Mononuclear cell (primary cell): ENCODE results near the gene HIVEP3. TPM values are rescaled to one million over a fixed set of nuclear protein-coding genes. Genes with fewer than 3 reads are reported as not detected.

Experiments
- H3K27me3 ChIP-seq: 2 replicates; pipeline ENCODE4 v1.6.0; 2011; ENCODE audit warnings: low read length, control low read depth; ENCODE audit not compliant: insufficient read depth
- H3K4me1 ChIP-seq: 2 replicates; pipeline ENCODE4 v1.5.1; 2011; ENCODE audit warnings: mild to moderate bottlenecking, low read length, control low read depth; ENCODE audit not compliant: insufficient read depth
- H3K4me3 ChIP-seq: 2 replicates; pipeline ENCODE4 v1.5.1; 2011; ENCODE audit warnings: mild to moderate bottlenecking, low read length, moderate library complexity
- H3K9me3 ChIP-seq: 2 replicates; pipeline ENCODE4 v1.5.1; 2011; ENCODE audit warnings: low read depth, mild to moderate bottlenecking, control low read depth, low read length
- total RNA-seq: library from RNA; depleted of rRNA; stranded (reverse); fragments of >200 nt; gene quantifications from one replicate; pipeline ENCODE4 v1.2.3, GENCODE V29; 2012

Gene HIVEP3
- total RNA-seq, 1 donor = 3.9 TPM

- no peaks in the 10 kb centered on the region for H3K27me3 ChIP-seq
- H3K4me3 ChIP-seq = no peak overlapping the region
- no peaks in the 10 kb centered on the region for H3K9me3 ChIP-seq
- H3K4me1 ChIP-seq = peaks cover 91% of the 10 kb centered on the region
Observed at GRCh38 chr1:41802532-41803501, 115.9 kb downstream of the HIVEP3 start.

GRCh38 chr1:41800311-41800829 lies 118.4 kb downstream of the HIVEP3 start:
- Histone ChIP-seq H3K4me1 (peaks cover 66% of the 10 kb centered on the region), H3K4me3 (no peak overlapping the region), H3K27me3 (no peaks in the 10 kb centered on the region), H3K9me3 (no peaks in the 10 kb centered on the region)

GRCh38 chr1:41799723-41800122 lies 119.0 kb downstream of the HIVEP3 start:
- H3K9me3 ChIP-seq = no peaks in the 10 kb centered on the region
- no peaks in the 10 kb centered on the region for H3K27me3 ChIP-seq
- H3K4me1 ChIP-seq = peaks cover 60% of the 10 kb centered on the region
- H3K4me3 ChIP-seq = no peak overlapping the region

- Histone ChIP-seq H3K27me3 (no peaks in the 10 kb centered on the region), H3K9me3 (no peaks in the 10 kb centered on the region), H3K4me1 (peaks cover 55% of the 10 kb centered on the region), H3K4me3 (no peak overlapping the region)
Observed at GRCh38 chr1:41799205-41799604, 119.5 kb downstream of the HIVEP3 start.

- no peaks in the 10 kb centered on the region for H3K27me3 ChIP-seq
- no peak overlapping the region for H3K4me3 ChIP-seq
- peaks cover 44% of the 10 kb centered on the region for H3K4me1 ChIP-seq
- H3K9me3 ChIP-seq = no peaks in the 10 kb centered on the region
Observed at GRCh38 chr1:41795205-41795762, 123.4 kb downstream of the HIVEP3 start.

- Histone ChIP-seq H3K4me3 (no peak overlapping the region), H3K27me3 (no peaks in the 10 kb centered on the region), H3K9me3 (no peaks in the 10 kb centered on the region), H3K4me1 (peaks cover 40% of the 10 kb centered on the region)
Observed at GRCh38 chr1:41794031-41794430, 124.7 kb downstream of the HIVEP3 start.

- H3K27me3 ChIP-seq = no peaks in the 10 kb centered on the region
- no peaks in the 10 kb centered on the region for H3K9me3 ChIP-seq
- H3K4me3 ChIP-seq = no peak overlapping the region
- peaks cover 37% of the 10 kb centered on the region for H3K4me1 ChIP-seq
Observed at GRCh38 chr1:41792485-41792770, 126.3 kb downstream of the HIVEP3 start.

- Histone ChIP-seq H3K9me3 (no peaks in the 10 kb centered on the region), H3K27me3 (no peaks in the 10 kb centered on the region), H3K4me1 (peaks cover 37% of the 10 kb centered on the region), H3K4me3 (no peak overlapping the region)
Observed at GRCh38 chr1:41791667-41792484, 126.8 kb downstream of the HIVEP3 start.

- H3K27me3 ChIP-seq = no peaks in the 10 kb centered on the region
- no peaks in the 10 kb centered on the region for H3K9me3 ChIP-seq
- H3K4me1 ChIP-seq = peaks cover 37% of the 10 kb centered on the region
- H3K4me3 ChIP-seq = no peak overlapping the region
Observed at GRCh38 chr1:41790351-41790750, 128.4 kb downstream of the HIVEP3 start.

- Histone ChIP-seq H3K27me3 (no peaks in the 10 kb centered on the region), H3K4me3 (no peak overlapping the region), H3K9me3 (no peaks in the 10 kb centered on the region), H3K4me1 (peaks cover 40% of the 10 kb centered on the region)
Observed at GRCh38 chr1:41789661-41790330, 128.9 kb downstream of the HIVEP3 start.

GRCh38 chr1:41788427-41788826 lies 130.3 kb downstream of the HIVEP3 start:
- no peaks in the 10 kb centered on the region for H3K9me3 ChIP-seq
- peaks cover 50% of the 10 kb centered on the region for H3K4me1 ChIP-seq
- no peaks in the 10 kb centered on the region for H3K27me3 ChIP-seq
- no peak overlapping the region for H3K4me3 ChIP-seq

- Histone ChIP-seq H3K4me1 (peaks cover 17% of the 10 kb centered on the region), H3K27me3 (no peaks in the 10 kb centered on the region), H3K9me3 (no peaks in the 10 kb centered on the region), H3K4me3 (no peak overlapping the region)
Observed at GRCh38 chr1:41784531-41785274, 134.0 kb downstream of the HIVEP3 start.

- H3K4me1 ChIP-seq = peaks cover 13% of the 10 kb centered on the region
- no peaks in the 10 kb centered on the region for H3K9me3 ChIP-seq
- no peak overlapping the region for H3K4me3 ChIP-seq
- no peaks in the 10 kb centered on the region for H3K27me3 ChIP-seq
Observed at GRCh38 chr1:41783189-41783639, 135.5 kb downstream of the HIVEP3 start.

- H3K9me3 ChIP-seq = no peaks in the 10 kb centered on the region
- peaks cover 21% of the 10 kb centered on the region for H3K4me1 ChIP-seq
- no peak overlapping the region for H3K4me3 ChIP-seq
- H3K27me3 ChIP-seq = no peaks in the 10 kb centered on the region
Observed at GRCh38 chr1:41780916-41781315, 137.8 kb downstream of the HIVEP3 start.
